ENCODE measurements around the gene ITGB4.

The ITGB4 gene

DNA sequence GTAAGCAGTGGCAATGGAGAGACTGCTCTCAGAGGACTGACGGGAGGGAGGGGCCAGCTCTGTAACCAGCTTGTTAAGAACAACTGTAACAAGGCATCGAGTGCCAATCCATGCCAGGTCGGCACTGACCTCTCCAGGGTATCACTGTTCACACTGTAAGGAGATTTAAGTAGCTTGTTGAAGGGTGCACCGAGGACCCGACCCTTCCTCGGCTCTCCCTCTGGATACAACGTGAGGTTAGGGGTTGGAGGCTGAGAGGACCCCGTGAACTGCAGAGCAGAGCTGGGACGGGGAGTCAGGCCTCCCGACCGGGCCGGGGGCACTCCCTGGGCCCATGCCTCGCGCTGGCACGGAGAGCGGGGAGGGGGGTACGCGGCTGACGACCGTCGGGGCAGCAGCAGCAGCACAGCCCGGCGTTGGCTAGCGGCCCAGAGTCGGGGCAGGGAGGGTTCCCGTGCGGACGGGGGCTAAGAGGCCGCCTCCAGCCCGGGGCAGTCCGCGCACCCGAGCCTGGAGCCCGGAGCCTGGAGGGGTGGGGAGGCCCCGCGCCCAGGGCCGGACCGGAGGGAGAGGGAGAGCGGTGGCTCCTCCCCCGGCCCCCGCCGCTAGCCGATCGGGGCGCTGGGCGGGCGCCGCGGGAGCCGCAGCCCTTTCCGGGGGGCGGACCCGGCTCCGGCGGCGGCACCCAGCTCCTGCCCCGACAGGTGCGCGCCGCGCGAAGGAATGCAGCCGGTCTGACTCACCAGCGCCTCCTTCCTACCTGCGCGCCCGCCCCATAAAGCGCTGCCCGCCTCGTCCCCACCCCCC is at the start of gene ITGB4:
TSS of gene ITGB4 (plus strand) at position 804 of the 807 bp plus-strand sequence. CDS start 3,245 bp downstream, outside the sequence.
- peak within 1 kb of the TSS; percentile 76 to 88 for H3K4me3 Mint-ChIP-seq
- DNase-seq (peak; percentile 44 to 50), ATAC-seq (peak; percentile 83)
- no peaks in the 10 kb centered on the region for H3K9me3 Mint-ChIP-seq
- peaks cover 9% of the 10 kb centered on the region for H3K4me1 Mint-ChIP-seq
- peaks cover 36% of the 10 kb centered on the region for H3K27me3 Mint-ChIP-seq
- no peak within 1 kb of the TSS for H3K27ac Mint-ChIP-seq

DNA sequence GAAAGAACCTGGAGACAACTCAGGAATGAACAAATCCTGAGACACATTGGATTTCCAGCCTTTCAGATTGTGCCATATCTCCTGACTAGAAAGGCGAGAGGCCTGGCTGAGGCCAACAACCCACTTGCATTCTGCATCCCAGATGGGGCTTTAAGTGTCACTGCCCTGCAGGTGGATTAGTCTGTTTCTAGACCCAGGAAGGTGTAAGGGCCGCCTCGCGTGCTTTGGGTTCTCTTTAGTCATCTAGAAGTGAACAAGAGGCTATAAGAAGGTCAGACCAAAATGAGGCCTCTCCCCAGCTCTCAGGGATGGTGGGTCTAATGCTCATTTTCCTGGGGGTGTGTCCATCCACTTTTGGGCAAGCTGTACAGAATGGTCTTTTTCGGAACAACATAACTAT is 49.2 kb upstream of the ITGB4 start:
- no peak for ATAC-seq
- Mint-ChIP-seq H3K4me3 (no peak overlapping the region), H3K4me1 (peaks cover 16% of the 10 kb centered on the region), H3K27ac (no peak overlapping the region), H3K27me3 (no peaks in the 10 kb centered on the region), H3K9me3 (no peaks in the 10 kb centered on the region)
- DNase-seq, result no peak

DNA sequence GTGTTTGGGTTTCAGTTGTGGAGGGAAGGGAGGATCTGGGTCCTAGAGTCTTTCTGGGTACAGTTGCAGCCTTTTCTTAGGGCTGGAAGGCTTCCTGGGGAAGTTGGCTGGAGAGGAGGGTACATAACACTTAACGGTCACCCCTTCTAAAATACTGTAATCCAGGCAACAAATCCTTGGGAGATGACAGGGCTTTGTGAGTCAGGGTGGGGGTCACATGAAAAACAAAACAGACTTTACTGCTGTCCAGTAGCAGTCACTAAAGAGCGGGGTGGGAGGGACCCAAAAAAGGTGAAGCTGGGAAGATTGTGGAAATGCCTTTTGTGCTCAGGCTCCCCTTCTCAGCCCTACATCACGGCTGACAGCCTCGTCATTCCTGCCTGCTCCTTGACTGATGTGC is 47.8 kb upstream of the ITGB4 start:
- Mint-ChIP-seq H3K27me3 (no peaks in the 10 kb centered on the region), H3K4me1 (peaks cover 18% of the 10 kb centered on the region), H3K4me3 (no peak overlapping the region), H3K9me3 (no peaks in the 10 kb centered on the region), H3K27ac (no peak overlapping the region)
- DNase-seq, result no peak
- no peak for ATAC-seq

DNA sequence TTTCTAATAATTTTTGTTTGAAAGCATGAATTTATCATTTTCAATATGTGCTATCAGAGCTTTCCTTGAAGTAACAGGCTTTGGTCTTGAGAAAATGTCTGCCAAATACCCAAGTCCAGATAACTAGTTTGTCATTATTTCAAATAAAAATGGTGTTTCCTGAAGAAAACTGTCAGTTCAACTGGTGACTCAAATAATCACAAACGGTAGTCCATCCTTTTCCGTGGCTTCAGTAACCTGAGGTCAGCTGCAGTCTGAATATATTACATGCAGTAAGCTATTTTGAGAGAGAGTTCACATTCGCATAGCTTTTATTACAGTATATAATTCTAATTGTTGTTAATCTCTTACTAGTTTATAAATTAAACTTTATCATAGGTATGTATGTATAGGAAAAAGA is 44.8 kb upstream of the ITGB4 start:
- Mint-ChIP-seq H3K4me3 (no peak overlapping the region), H3K27ac (no peak overlapping the region), H3K9me3 (no peaks in the 10 kb centered on the region), H3K27me3 (no peaks in the 10 kb centered on the region), H3K4me1 (peaks cover 6% of the 10 kb centered on the region)
- no peak for ATAC-seq
- no peak for DNase-seq

DNA sequence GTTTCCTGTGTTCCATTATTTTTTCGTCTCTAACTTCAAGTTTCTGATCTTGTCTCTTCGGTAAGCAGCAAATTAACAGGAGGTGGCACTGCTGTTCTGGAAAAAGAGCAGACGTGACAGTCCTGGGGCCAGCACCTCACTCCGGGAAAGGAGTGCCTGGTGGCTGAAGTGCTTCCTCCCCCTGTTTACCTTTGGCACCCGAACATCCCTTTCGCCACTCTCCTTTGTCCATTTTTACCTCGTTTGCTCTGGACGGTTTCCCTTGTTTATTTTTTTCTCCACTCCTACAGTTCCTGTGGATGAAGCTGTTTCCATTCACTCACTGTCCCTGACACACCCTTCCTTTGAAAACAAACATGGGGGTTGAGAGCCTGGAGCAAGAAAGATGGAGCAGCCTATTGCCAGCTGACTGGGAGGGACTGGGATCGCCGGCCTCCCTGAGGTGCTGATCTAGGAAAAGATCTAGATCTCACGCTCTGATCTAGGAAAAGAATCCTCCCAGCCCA is 41.5 kb upstream of the ITGB4 start:
- no peak for ATAC-seq
- no peaks in the 10 kb centered on the region for H3K9me3 Mint-ChIP-seq
- peaks cover 17% of the 10 kb centered on the region for H3K4me1 Mint-ChIP-seq
- no peak overlapping the region for H3K4me3 Mint-ChIP-seq
- no peak for DNase-seq
- H3K27me3 Mint-ChIP-seq, result no peaks in the 10 kb centered on the region
- H3K27ac Mint-ChIP-seq, result peak overlapping the region in 1 of 2 donors; percentile 84

DNA sequence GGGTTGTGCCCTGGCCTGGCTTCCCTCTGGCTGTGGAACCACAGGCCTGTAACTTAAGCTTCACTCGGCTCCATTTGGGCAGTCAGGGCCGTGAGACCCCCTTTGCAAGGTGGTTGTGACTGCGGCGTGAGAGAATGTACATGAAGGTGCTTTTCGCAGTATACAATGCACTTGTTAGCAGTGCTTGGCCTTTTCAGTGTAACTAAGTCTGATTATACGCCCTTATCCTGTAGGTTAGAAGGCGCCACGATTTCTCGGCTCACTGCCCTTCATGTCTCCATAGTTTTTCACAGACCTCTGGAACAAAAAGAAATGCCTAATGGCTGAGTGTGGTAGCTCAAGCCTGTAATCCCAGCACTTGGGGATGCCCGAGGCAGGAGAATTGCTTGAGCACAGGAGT is 40.8 kb upstream of the ITGB4 start:
- no peaks in the 10 kb centered on the region for H3K27me3 Mint-ChIP-seq
- peaks cover 24% of the 10 kb centered on the region for H3K4me1 Mint-ChIP-seq
- H3K4me3 Mint-ChIP-seq, result no peak overlapping the region
- DNase-seq, result no peak
- ATAC-seq, result no peak
- no peaks in the 10 kb centered on the region for H3K9me3 Mint-ChIP-seq
- peak overlapping the region in 1 of 2 donors; percentile 78 for H3K27ac Mint-ChIP-seq

DNA sequence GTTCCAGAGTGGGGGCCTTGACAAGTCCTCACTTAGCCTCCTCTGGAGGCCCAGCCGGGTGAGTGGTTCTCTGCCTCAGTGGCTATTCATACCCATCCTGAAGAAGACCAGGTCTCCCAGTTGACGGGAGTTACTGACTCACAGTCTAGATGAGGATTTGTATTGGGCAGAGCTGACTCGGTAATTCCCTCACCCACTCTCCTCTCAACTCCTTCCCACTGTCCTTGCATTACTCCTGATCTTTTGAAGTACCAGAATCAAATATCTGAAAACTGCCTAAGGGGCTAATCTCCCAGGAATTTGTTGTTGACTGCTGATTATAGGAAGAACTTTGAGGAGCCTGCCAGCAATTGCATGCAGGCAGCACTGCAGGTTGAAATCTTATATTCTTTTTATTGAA is 40.0 kb upstream of the ITGB4 start:
- no peaks in the 10 kb centered on the region for H3K27me3 Mint-ChIP-seq
- peaks cover 32% of the 10 kb centered on the region for H3K4me1 Mint-ChIP-seq
- H3K9me3 Mint-ChIP-seq, result no peaks in the 10 kb centered on the region
- H3K27ac Mint-ChIP-seq, result no peak overlapping the region
- DNase-seq, result no peak
- no peak for ATAC-seq
- H3K4me3 Mint-ChIP-seq, result no peak overlapping the region

DNA sequence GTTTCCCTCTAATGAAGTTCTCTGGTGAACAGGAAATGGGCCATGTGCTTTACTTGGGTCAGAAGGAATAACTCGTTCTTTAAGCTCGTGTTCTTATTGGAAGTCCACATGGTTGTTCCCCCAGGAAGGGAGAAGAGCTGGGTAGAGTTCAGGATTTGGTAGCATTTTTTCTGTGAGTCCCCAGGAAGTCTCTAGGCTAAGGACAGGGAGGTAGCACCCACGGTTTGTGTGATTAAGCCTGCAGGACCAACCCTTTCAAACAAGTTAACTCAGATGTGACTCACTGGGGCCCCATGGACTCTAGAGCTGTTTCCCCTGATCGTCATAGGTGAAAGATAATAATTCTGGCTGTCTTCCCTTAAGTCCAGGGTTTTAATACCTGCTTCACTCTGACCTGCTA is 37.7 kb upstream of the ITGB4 start:
- no peak for ATAC-seq
- Mint-ChIP-seq H3K27ac (no peak overlapping the region), H3K27me3 (no peaks in the 10 kb centered on the region), H3K4me3 (no peak overlapping the region), H3K4me1 (peaks cover 45% of the 10 kb centered on the region), H3K9me3 (no peaks in the 10 kb centered on the region)
- DNase-seq, result no peak

DNA sequence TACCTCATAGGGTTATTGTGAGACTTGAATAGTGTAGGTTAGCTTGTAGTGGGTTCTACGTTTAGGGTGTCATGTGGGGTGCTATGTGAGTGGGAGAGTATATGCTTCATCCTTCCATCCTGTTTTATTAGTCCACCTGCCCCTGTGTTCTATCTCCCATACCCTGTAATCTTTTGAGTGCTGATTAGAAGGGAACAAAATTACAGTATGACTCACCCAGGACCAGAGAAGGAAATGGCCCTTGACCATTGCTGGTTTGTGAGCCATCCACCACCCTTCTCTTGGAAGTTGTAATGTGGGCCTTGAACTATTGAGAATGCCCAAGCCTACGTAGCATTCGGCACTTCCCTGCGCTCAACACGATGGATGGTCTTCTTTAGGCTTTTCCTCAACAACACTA is 37.0 kb upstream of the ITGB4 start:
- no peaks in the 10 kb centered on the region for H3K9me3 Mint-ChIP-seq
- DNase-seq (no peak), ATAC-seq (no peak)
- H3K27ac Mint-ChIP-seq, result no peak overlapping the region
- H3K4me1 Mint-ChIP-seq, result peaks cover 52% of the 10 kb centered on the region
- H3K27me3 Mint-ChIP-seq, result no peaks in the 10 kb centered on the region
- H3K4me3 Mint-ChIP-seq, result no peak overlapping the region

DNA sequence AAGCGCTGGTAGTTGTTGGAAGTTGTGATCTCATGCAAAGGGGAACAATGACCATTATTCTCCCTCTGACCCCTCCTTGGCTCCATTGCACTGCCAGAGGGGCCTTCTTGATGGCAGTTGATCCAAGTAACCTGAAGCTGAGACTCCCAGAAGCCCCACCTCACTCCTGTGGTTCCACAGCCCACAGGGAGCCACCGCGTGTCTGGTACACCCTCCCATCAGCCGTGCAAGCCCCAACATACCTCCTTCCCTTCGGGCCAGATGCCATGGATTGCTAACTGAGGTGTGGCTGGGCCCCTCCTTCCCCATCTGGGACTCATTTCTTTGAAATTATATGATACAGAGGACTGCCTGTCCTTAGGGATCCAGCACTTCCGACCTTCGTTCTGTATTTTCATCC is 36.3 kb upstream of the ITGB4 start:
- H3K4me3 Mint-ChIP-seq, result no peak overlapping the region
- peaks cover 59% of the 10 kb centered on the region for H3K4me1 Mint-ChIP-seq
- no peak overlapping the region for H3K27ac Mint-ChIP-seq
- no peak for DNase-seq
- H3K27me3 Mint-ChIP-seq, result no peaks in the 10 kb centered on the region
- no peaks in the 10 kb centered on the region for H3K9me3 Mint-ChIP-seq
- no peak for ATAC-seq

DNA sequence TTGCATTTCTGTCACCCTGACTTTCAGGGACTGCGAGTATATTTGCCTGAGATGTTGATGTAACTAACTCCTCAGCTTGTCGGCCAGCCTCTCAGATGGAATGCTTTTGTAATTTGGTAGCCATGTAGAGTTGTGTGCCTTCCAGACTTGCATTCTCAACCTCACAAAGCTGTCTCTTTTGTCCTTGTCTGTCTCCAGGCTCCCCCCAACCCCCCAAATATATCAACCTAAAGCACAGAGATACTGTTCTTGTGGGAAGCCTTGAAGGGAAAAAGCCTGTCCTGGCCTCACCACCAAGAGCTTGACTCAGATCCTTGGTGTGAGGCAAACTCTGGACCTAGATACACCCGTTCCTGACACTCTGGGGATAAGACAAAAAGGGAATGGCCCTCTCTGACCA is 35.8 kb upstream of the ITGB4 start:
- no peak overlapping the region for H3K27ac Mint-ChIP-seq
- no peak overlapping the region for H3K4me3 Mint-ChIP-seq
- H3K4me1 Mint-ChIP-seq, result peaks cover 65% of the 10 kb centered on the region
- ATAC-seq (no peak), DNase-seq (no peak)
- H3K27me3 Mint-ChIP-seq, result no peaks in the 10 kb centered on the region
- no peaks in the 10 kb centered on the region for H3K9me3 Mint-ChIP-seq

DNA sequence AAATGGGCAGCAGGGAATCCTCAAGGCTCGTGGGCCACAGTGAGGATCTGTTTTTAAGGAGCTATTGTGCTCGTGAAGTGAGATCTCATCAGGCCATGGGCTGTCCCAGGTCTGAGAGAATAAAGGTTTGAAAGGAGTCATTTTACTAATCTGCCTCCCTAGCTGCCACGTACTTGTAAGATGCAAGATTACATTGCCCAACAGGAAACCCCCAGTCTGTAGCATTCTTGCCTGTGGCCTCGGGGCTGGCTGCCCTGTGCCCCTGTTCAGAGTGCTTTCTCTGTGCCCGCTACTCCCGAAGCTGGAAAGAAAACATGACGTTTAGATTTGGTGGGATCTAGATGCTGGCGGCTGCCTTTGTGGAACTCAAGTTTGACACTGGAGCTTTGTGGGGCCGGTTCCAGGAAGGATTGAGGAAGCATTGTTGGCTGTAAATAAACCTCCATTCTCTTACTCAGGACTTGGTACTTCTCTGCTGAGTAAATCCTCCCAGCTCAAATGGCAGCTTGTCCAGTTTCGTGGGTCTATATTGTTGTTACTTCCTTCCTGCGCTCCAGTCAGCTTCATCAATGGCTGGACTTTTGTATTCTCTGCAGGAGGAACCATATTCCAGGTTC is 32.9 kb upstream of the ITGB4 start:
- Mint-ChIP-seq H3K9me3 (no peaks in the 10 kb centered on the region), H3K4me1 (peaks cover 83% of the 10 kb centered on the region), H3K4me3 (peak overlapping the region; percentile 36 to 70), H3K27me3 (no peaks in the 10 kb centered on the region), H3K27ac (peak overlapping the region; percentile 65 to 93)
- ATAC-seq (peak; percentile 58), DNase-seq (peak; percentile 16 to 43)

DNA sequence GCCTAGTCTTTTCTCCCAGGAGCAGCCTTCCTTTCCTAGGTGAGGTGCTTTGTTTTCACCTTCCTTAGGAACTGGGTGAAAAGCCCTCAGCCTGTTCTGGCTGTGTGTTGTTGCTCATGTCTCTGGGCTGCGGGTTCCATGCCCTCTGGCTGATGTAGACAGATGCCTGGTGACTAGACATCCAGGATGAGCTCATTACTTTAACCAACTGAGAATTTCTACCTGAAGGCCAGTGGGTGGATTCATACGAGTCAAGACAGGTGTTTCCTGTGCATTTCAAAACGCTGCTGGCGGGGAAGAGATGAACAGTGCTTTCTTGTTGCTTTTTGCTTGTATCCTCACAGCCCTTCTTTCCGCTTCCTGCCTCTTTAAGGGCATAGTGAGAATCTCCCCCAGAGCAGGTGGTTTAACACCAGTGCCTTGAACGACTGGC is 31.8 kb upstream of the ITGB4 start:
- ATAC-seq (peak; percentile 86), DNase-seq (peak; percentile 29 to 70)
- Mint-ChIP-seq H3K4me1 (peaks cover 75% of the 10 kb centered on the region), H3K9me3 (no peaks in the 10 kb centered on the region), H3K27me3 (no peaks in the 10 kb centered on the region), H3K27ac (peak overlapping the region; percentile 78 to 93), H3K4me3 (peak overlapping the region; percentile 45 to 68)

DNA sequence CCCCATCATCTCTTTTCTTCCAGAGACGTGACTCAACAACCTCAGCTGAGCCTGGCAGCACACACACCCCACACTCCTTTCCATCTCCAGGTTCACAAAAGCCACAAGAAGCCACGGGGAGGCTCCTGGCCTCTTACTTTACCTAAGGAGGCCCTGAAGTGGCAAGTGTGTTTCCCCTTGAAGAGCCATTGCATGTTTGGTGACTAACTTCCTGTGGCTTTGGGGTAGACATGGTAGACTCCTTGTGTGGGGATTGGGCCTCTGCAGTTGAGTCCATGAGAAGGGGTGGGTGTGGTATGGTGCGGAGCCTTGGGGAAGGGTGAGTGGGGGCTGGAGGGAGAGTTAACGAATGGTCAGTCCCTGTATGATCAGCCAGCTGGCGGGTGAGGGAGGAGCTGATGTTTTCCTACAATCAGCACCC is 29.9 kb upstream of the ITGB4 start:
- Mint-ChIP-seq H3K4me3 (no peak overlapping the region), H3K4me1 (peaks cover 57% of the 10 kb centered on the region), H3K27ac (peak overlapping the region in 1 of 2 donors; percentile 62), H3K9me3 (no peaks in the 10 kb centered on the region), H3K27me3 (no peaks in the 10 kb centered on the region)
- DNase-seq (peak; percentile 45 to 75), ATAC-seq (peak; percentile 83)

DNA sequence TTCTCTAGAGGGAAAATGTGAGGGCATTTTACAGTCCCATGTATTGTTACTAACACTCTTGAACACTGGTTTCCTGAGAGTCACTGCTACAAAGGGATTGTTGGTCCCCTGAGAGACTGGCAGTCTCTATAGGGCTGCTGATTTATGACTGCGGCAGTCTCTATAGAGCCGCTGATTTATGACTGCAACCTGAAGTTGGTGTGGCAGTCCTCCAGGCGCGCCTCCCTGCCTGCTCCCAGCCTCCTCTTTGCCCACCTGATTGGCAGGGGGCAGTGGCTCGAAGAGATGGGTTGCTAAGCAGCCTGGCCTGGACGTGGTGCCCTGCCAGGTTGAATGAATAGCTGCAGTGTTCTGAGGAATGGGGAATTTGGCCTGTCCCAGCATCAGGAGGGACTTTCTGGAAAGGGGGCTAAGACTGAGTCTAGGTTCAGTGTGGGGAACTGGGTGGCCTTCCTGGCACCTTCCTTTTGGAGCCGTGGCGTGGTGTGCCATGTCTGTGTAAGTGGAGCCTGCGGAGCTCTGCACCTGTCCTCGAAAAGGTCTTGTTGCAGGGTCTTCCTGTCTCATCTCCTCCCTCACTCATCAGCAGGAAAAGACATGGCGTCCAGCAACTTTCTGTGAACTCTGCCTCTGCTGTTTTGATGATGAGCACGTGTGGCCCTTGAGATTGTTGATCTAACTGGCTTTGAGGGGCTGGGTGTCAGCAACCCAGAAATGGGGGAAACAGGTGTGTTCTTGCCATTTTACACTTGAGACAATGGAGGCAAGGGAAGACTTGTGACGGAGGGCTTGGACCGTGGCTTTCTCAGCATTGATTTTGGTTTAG is 29.2 kb upstream of the ITGB4 start:
- Mint-ChIP-seq H3K4me3 (no peak overlapping the region), H3K4me1 (peaks cover 53% of the 10 kb centered on the region), H3K27ac (peak overlapping the region in 1 of 2 donors; percentile 62), H3K9me3 (no peaks in the 10 kb centered on the region), H3K27me3 (no peaks in the 10 kb centered on the region)
- ATAC-seq, result peak; percentile 7
- no peak for DNase-seq
